GM23338 (cell line): ENCODE data around the gene BFSP2. TPM values are rescaled to one million over a fixed set of nuclear protein-coding genes. Genes with fewer than 3 reads are reported as not detected.

Source experiments
- ATAC-seq: fragments of 200-7000 bp; cut with Tn5 transposase; 3 replicates; pipeline ENCODE4 v1.9.1; 2020
- DNase-seq: peaks from one replicate; pipeline ENCODE4 v3.0.0-alpha.2; 2015; ENCODE audit warnings: low spot score
- H2AFZ ChIP-seq: fragments of 200-600 bp; sonication (generic); 2 replicates; pipeline ENCODE4 v1.8.0; 2016; ENCODE audit warnings: antibody characterized with exemption, mild to moderate bottlenecking, moderate library complexity
- H3F3A ChIP-seq: fragments of 200-600 bp; sonication (generic); replicated peaks from 2 replicates; pipeline ENCODE4 v1.8.0; 2017; ENCODE audit warnings: antibody characterized with exemption, mixed run types, low read depth
- H3K27ac ChIP-seq: fragments of 200-600 bp; sonication (generic); 2 replicates; pipeline ENCODE4 v1.6.1; 2016; ENCODE audit warnings: low read depth
- H3K27me3 ChIP-seq: fragments of 200-600 bp; sonication (generic); 2 replicates; pipeline ENCODE4 v1.8.0; 2016; ENCODE audit warnings: mild to moderate bottlenecking, mixed run types, moderate library complexity; ENCODE audit not compliant: insufficient read depth
- H3K36me3 ChIP-seq: fragments of 200-600 bp; sonication (generic); 2 replicates; pipeline ENCODE4 v1.8.0; 2016; ENCODE audit warnings: mild to moderate bottlenecking; ENCODE audit not compliant: insufficient read depth
- H3K4me1 ChIP-seq: fragments of 200-600 bp; sonication (generic); 2 replicates; pipeline ENCODE4 v1.8.0; 2016; ENCODE audit warnings: mild to moderate bottlenecking, moderate library complexity; ENCODE audit not compliant: insufficient read depth
- H3K4me2 ChIP-seq: fragments of 200-600 bp; sonication (generic); 2 replicates; pipeline ENCODE4 v1.7.1; 2017; ENCODE audit warnings: mixed run types
- H3K4me3 ChIP-seq: fragments of 200-600 bp; sonication (generic); 2 replicates; pipeline ENCODE4 v1.6.1; 2016; ENCODE audit warnings: mixed run types
- H3K79me2 ChIP-seq: fragments of 200-600 bp; sonication (generic); replicated peaks from 2 replicates; pipeline ENCODE4 v1.8.0; 2017; ENCODE audit warnings: mild to moderate bottlenecking; ENCODE audit not compliant: insufficient read depth
- H3K9me2 ChIP-seq: fragments of 200-600 bp; sonication (generic); 2 replicates; pipeline ENCODE4 v1.8.0; 2017; ENCODE audit not compliant: insufficient read depth
- H4K20me1 ChIP-seq: fragments of 200-600 bp; sonication (generic); replicated peaks from 2 replicates; pipeline ENCODE4 v1.8.0; 2017; ENCODE audit warnings: mild to moderate bottlenecking; ENCODE audit not compliant: insufficient read depth
- H3K27ac Mint-ChIP-seq: 2 replicates; pipeline ENCODE4 v1.8.0; 2020; ENCODE audit warnings: inconsistent platforms, mild to moderate bottlenecking, moderate library complexity, mixed read lengths
- H3K27me3 Mint-ChIP-seq: 3 replicates; pipeline ENCODE4 v1.8.0; 2022; ENCODE audit warnings: low read depth, mild to moderate bottlenecking, moderate library complexity, mixed read lengths, inconsistent platforms; ENCODE audit not compliant: insufficient read depth, poor library complexity
- H3K36me3 Mint-ChIP-seq: 3 replicates; pipeline ENCODE4 v1.8.0; 2021; ENCODE audit warnings: low read depth, mild to moderate bottlenecking, inconsistent platforms, moderate library complexity, mixed read lengths
- H3K4me1 Mint-ChIP-seq: 3 replicates; pipeline ENCODE4 v1.8.0; 2020; ENCODE audit warnings: mild to moderate bottlenecking, inconsistent platforms, mixed read lengths
- H3K4me3 Mint-ChIP-seq: 3 replicates; pipeline ENCODE4 v1.8.0; 2021; ENCODE audit warnings: moderate library complexity, mild to moderate bottlenecking, inconsistent platforms, mixed read lengths
- H3K9me3 Mint-ChIP-seq: 3 replicates; pipeline ENCODE4 v1.8.0; 2020; ENCODE audit warnings: moderate library complexity, mild to moderate bottlenecking, inconsistent platforms, mixed read lengths
- CREB1 ChIP-seq: fragments of 250-450 bp; sonication (Bioruptor Pico); IDR thresholded peaks from 2 replicates; pipeline ENCODE4 v1.5.0; 2020; ENCODE audit warnings: low read depth, mild to moderate bottlenecking, moderate library complexity
- EZH2 ChIP-seq: fragments of 200-600 bp; sonication (generic); IDR thresholded peaks from one replicate; pipeline ENCODE4 v1.8.0; 2017; ENCODE audit warnings: antibody characterized with exemption, mild to moderate bottlenecking, low read depth; ENCODE audit not compliant: unreplicated experiment
- EZH2phosphoT487 ChIP-seq: fragments of 200-600 bp; sonication (generic); IDR thresholded peaks from one replicate; pipeline ENCODE4 v1.8.1; 2018; ENCODE audit warnings: antibody characterized with exemption; ENCODE audit not compliant: unreplicated experiment
- JUNB ChIP-seq: IDR thresholded peaks from one replicate; pipeline ENCODE4 v1.6.1; 2016; ENCODE audit warnings: antibody characterized with exemption; ENCODE audit not compliant: unreplicated experiment
- POLR2AphosphoS5 ChIP-seq: IDR thresholded peaks from 2 replicates; pipeline ENCODE4 v1.6.1; 2016; ENCODE audit warnings: antibody characterized with exemption, low read depth
- STAT1 ChIP-seq: IDR thresholded peaks from one replicate; pipeline ENCODE4 v1.6.1; 2016; ENCODE audit warnings: antibody characterized with exemption; ENCODE audit not compliant: unreplicated experiment
- ZNF114 ChIP-seq: fragments of 250-450 bp; sonication (Bioruptor Pico); IDR thresholded peaks from 2 replicates; pipeline ENCODE4 v1.5.0; 2020; ENCODE audit warnings: mild to moderate bottlenecking, moderate library complexity
- ZNF331 ChIP-seq: fragments of 250-450 bp; sonication (Bioruptor Pico); IDR thresholded peaks from 2 replicates; pipeline ENCODE4 v1.5.0; 2020; ENCODE audit warnings: low read depth, mild to moderate bottlenecking, moderate library complexity
- polyA plus RNA-seq: library from polyadenylated mRNA; unstranded; fragments of >200 nt; fragmentation: Nextera tagmentation; extraction: Ambion mirVana; gene quantifications from 2 replicates; pipeline ENCODE4 v1.2.1, GENCODE V29; 2016
- total RNA-seq: library from RNA; depleted of rRNA; stranded (reverse); fragments of >200 nt; shearing (Covaris generic); gene quantifications from 2 replicates; pipeline ENCODE4 v1.2.3, GENCODE V29; 2014
- TF ChIP-seq, protein P1 (sequence below), 2 experiments: fragments of 200-600 bp in 1 of 2; sonication (generic) in 1 of 2; conservative IDR thresholded peaks; 2 replicates each; pipeline versions ENCODE4 v1.5.1 to v1.6.1; 2016 to 2017; ENCODE audit warnings: antibody characterized with exemption in 2 of 2, low read depth in 2 of 2, mild to moderate bottlenecking in 2 of 2, moderate library complexity in 1 of 2
- TF ChIP-seq, protein P2 (sequence below): IDR thresholded peaks from one replicate; pipeline ENCODE4 v1.6.1; 2018; ENCODE audit warnings: antibody characterized with exemption; ENCODE audit not compliant: unreplicated experiment
- TF ChIP-seq, protein P3 (sequence below): fragments of 250-450 bp; sonication (Bioruptor Pico); IDR thresholded peaks from 2 replicates; pipeline ENCODE4 v1.5.0; 2020; ENCODE audit warnings: mild to moderate bottlenecking, moderate library complexity

BFSP2 gene
- total and polyA plus RNA-seq, 2 experiments from 2014 or later = not detected

DNA sequence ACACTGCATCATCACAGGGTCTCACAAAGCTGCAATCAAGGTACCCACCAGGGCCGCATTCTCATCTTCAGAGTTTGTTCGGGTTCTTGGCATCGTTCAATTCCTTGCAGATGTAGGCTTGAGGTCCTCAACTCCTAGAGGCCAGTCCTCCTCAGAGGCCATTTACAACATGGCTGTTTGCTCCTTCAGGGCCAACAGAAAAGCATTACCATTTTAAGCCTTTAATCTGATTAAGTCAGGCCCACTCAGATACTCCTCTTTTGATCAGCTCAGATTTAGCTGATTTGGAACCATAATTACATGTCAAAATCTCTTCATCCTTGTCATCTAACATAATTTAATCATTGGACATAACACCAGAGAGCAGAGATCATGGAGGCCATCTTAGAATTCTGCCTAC lies 55.4 kb downstream of the BFSP2 start:
- no peak overlapping the region for H3K27ac ChIP-seq
- no peaks in the 10 kb centered on the region for H3K9me3 Mint-ChIP-seq
- DNase-seq = no peak

More for the DNA sequence above, 55.4 kb downstream of the BFSP2 start:
- no peak for ATAC-seq
- no peaks in the 10 kb centered on the region for H3K27me3 ChIP-seq
- peaks cover 16% of the 10 kb centered on the region for H3K4me1 Mint-ChIP-seq
- no peaks in the 10 kb centered on the region for H4K20me1 ChIP-seq
- TF ChIP-seq CREB1 (CRISPR knock-in tag) (no peak), POLR2AphosphoS5 (no peak), EZH2 (no peak), EZH2phosphoT487 (no peak), ZNF331 (CRISPR knock-in tag) (no peak), JUNB (no peak), ZNF114 (CRISPR knock-in tag) (no peak), STAT1 (no peak)
- TF ChIP-seq, protein P1, sequence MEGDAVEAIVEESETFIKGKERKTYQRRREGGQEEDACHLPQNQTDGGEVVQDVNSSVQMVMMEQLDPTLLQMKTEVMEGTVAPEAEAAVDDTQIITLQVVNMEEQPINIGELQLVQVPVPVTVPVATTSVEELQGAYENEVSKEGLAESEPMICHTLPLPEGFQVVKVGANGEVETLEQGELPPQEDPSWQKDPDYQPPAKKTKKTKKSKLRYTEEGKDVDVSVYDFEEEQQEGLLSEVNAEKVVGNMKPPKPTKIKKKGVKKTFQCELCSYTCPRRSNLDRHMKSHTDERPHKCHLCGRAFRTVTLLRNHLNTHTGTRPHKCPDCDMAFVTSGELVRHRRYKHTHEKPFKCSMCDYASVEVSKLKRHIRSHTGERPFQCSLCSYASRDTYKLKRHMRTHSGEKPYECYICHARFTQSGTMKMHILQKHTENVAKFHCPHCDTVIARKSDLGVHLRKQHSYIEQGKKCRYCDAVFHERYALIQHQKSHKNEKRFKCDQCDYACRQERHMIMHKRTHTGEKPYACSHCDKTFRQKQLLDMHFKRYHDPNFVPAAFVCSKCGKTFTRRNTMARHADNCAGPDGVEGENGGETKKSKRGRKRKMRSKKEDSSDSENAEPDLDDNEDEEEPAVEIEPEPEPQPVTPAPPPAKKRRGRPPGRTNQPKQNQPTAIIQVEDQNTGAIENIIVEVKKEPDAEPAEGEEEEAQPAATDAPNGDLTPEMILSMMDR (conservative IDR thresholded peaks at IDR 0.05; ENCODE audit: low read depth in 2 of 2) = no peak
- TF ChIP-seq, protein P2, sequence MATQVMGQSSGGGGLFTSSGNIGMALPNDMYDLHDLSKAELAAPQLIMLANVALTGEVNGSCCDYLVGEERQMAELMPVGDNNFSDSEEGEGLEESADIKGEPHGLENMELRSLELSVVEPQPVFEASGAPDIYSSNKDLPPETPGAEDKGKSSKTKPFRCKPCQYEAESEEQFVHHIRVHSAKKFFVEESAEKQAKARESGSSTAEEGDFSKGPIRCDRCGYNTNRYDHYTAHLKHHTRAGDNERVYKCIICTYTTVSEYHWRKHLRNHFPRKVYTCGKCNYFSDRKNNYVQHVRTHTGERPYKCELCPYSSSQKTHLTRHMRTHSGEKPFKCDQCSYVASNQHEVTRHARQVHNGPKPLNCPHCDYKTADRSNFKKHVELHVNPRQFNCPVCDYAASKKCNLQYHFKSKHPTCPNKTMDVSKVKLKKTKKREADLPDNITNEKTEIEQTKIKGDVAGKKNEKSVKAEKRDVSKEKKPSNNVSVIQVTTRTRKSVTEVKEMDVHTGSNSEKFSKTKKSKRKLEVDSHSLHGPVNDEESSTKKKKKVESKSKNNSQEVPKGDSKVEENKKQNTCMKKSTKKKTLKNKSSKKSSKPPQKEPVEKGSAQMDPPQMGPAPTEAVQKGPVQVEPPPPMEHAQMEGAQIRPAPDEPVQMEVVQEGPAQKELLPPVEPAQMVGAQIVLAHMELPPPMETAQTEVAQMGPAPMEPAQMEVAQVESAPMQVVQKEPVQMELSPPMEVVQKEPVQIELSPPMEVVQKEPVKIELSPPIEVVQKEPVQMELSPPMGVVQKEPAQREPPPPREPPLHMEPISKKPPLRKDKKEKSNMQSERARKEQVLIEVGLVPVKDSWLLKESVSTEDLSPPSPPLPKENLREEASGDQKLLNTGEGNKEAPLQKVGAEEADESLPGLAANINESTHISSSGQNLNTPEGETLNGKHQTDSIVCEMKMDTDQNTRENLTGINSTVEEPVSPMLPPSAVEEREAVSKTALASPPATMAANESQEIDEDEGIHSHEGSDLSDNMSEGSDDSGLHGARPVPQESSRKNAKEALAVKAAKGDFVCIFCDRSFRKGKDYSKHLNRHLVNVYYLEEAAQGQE = no peak
- TF ChIP-seq, protein P3, sequence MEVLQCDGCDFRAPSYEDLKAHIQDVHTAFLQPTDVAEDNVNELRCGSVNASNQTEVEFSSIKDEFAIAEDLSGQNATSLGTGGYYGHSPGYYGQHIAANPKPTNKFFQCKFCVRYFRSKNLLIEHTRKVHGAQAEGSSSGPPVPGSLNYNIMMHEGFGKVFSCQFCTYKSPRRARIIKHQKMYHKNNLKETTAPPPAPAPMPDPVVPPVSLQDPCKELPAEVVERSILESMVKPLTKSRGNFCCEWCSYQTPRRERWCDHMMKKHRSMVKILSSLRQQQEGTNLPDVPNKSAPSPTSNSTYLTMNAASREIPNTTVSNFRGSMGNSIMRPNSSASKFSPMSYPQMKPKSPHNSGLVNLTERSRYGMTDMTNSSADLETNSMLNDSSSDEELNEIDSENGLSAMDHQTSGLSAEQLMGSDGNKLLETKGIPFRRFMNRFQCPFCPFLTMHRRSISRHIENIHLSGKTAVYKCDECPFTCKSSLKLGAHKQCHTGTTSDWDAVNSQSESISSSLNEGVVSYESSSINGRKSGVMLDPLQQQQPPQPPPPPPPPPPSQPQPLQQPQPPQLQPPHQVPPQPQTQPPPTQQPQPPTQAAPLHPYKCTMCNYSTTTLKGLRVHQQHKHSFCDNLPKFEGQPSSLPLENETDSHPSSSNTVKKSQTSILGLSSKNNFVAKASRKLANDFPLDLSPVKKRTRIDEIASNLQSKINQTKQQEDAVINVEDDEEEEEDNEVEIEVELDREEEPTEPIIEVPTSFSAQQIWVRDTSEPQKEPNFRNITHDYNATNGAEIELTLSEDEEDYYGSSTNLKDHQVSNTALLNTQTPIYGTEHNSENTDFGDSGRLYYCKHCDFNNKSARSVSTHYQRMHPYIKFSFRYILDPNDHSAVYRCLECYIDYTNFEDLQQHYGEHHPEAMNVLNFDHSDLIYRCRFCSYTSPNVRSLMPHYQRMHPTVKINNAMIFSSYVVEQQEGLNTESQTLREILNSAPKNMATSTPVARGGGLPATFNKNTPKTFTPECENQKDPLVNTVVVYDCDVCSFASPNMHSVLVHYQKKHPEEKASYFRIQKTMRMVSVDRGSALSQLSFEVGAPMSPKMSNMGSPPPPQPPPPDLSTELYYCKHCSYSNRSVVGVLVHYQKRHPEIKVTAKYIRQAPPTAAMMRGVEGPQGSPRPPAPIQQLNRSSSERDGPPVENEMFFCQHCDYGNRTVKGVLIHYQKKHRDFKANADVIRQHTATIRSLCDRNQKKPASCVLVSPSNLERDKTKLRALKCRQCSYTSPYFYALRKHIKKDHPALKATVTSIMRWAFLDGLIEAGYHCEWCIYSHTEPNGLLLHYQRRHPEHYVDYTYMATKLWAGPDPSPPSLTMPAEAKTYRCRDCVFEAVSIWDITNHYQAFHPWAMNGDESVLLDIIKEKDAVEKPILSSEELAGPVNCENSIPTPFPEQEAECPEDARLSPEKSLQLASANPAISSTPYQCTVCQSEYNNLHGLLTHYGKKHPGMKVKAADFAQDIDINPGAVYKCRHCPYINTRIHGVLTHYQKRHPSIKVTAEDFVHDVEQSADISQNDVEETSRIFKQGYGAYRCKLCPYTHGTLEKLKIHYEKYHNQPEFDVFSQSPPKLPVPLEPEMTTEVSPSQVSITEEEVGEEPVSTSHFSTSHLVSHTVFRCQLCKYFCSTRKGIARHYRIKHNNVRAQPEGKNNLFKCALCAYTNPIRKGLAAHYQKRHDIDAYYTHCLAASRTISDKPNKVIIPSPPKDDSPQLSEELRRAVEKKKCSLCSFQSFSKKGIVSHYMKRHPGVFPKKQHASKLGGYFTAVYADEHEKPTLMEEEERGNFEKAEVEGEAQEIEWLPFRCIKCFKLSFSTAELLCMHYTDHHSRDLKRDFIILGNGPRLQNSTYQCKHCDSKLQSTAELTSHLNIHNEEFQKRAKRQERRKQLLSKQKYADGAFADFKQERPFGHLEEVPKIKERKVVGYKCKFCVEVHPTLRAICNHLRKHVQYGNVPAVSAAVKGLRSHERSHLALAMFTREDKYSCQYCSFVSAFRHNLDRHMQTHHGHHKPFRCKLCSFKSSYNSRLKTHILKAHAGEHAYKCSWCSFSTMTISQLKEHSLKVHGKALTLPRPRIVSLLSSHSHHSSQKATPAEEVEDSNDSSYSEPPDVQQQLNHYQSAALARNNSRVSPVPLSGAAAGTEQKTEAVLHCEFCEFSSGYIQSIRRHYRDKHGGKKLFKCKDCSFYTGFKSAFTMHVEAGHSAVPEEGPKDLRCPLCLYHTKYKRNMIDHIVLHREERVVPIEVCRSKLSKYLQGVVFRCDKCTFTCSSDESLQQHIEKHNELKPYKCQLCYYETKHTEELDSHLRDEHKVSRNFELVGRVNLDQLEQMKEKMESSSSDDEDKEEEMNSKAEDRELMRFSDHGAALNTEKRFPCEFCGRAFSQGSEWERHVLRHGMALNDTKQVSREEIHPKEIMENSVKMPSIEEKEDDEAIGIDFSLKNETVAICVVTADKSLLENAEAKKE (CRISPR knock-in tag) = no peak
- H2AFZ ChIP-seq = no peak overlapping the region
- H3K4me3 Mint-ChIP-seq = no peak overlapping the region
- no peaks in the 10 kb centered on the region; the same call in 1 of the 2 replicates for H3K4me1 ChIP-seq
- H3K9me2 ChIP-seq = no peaks in the 10 kb centered on the region
- no peaks in the 10 kb centered on the region for H3K27me3 Mint-ChIP-seq
- H3F3A ChIP-seq = no peaks in the 10 kb centered on the region
- H3K36me3 ChIP-seq = no peaks in the 10 kb centered on the region
- H3K4me2 ChIP-seq = no peak overlapping the region
- no peaks in the 10 kb centered on the region for H3K79me2 ChIP-seq
- H3K4me3 ChIP-seq = no peak overlapping the region
- no peaks in the 10 kb centered on the region for H3K36me3 Mint-ChIP-seq
- no peak overlapping the region for H3K27ac Mint-ChIP-seq
